Smooth muscle cell (in vitro differentiated cells): ENCODE results near the gene HNRNPCL1. TPM values are rescaled to one million over a fixed set of nuclear protein-coding genes. Genes with fewer than 3 reads are reported as not detected.

Experiments used
- polyA plus RNA-seq: library from polyadenylated mRNA; unstranded; fragments of >200 nt; fragmentation: Nextera tagmentation; extraction: Ambion mirVana; gene quantifications from 2 replicates; pipeline ENCODE4 v1.2.1, GENCODE V29; 2016
- total RNA-seq: library from RNA; depleted of rRNA; stranded (reverse); fragments of >200 nt; gene quantifications from 2 replicates; pipeline ENCODE4 v1.2.3, GENCODE V29; 2014

The HNRNPCL1 gene
- total and polyA plus RNA-seq, 2 experiments from 2014 or later: not detected

Other genes with a start within 250 kb of the HNRNPCL1 start
- gene DHRS3, start 230.5 kb downstream of the HNRNPCL1 start, total RNA-seq: 2.7 and 9.5 TPM in 2 replicates
- 0.89 and 2.8 TPM in 2 replicates for gene DHRS3, start 230.5 kb downstream of the HNRNPCL1 start, polyA plus RNA-seq
- gene AADACL4, start 204.6 kb downstream of the HNRNPCL1 start, total RNA-seq: not detected in 2 replicates
- not detected in 2 replicates for gene AADACL4, start 204.6 kb downstream of the HNRNPCL1 start, polyA plus RNA-seq
- 0.13 TPM in 1 of 2 replicates, not detected in the other for gene AADACL3, start 132.6 kb downstream of the HNRNPCL1 start, total RNA-seq
- gene AADACL3, start 132.6 kb downstream of the HNRNPCL1 start, polyA plus RNA-seq: 0.25 TPM in 1 of 2 replicates, not detected in the other
- gene CFAP107, start 102.5 kb downstream of the HNRNPCL1 start, total RNA-seq: not detected in 2 replicates
- not detected in 2 replicates for gene CFAP107, start 102.5 kb downstream of the HNRNPCL1 start, polyA plus RNA-seq
- gene PRAMEF12, start 75.0 kb downstream of the HNRNPCL1 start, total RNA-seq: not detected in 2 replicates
- not detected in 2 replicates for gene PRAMEF12, start 75.0 kb downstream of the HNRNPCL1 start, polyA plus RNA-seq
- gene PRAMEF1, start 57.3 kb downstream of the HNRNPCL1 start, total RNA-seq: not detected in 2 replicates
- not detected in 2 replicates for gene PRAMEF1, start 57.3 kb downstream of the HNRNPCL1 start, polyA plus RNA-seq
- not detected in 2 replicates for gene PRAMEF11, start 17.3 kb downstream of the HNRNPCL1 start, total RNA-seq
- gene PRAMEF11, start 17.3 kb downstream of the HNRNPCL1 start, polyA plus RNA-seq: not detected in 2 replicates
- gene PRAMEF2, start 8.4 kb upstream of the HNRNPCL1 start, total RNA-seq: not detected in 2 replicates
- not detected in 2 replicates for gene PRAMEF2, start 8.4 kb upstream of the HNRNPCL1 start, polyA plus RNA-seq
- not detected in 2 replicates for gene PRAMEF4, start 37.5 kb upstream of the HNRNPCL1 start, total RNA-seq
- gene PRAMEF4, start 37.5 kb upstream of the HNRNPCL1 start, polyA plus RNA-seq: not detected in 2 replicates
- gene PRAMEF10, start 49.5 kb upstream of the HNRNPCL1 start, total RNA-seq: not detected in 2 replicates
- not detected in 2 replicates for gene PRAMEF10, start 49.5 kb upstream of the HNRNPCL1 start, polyA plus RNA-seq
- not detected in 2 replicates for gene PRAMEF7, start 67.9 kb upstream of the HNRNPCL1 start, total RNA-seq
- gene PRAMEF7, start 67.9 kb upstream of the HNRNPCL1 start, polyA plus RNA-seq: not detected in 2 replicates
- gene PRAMEF6, start 98.9 kb upstream of the HNRNPCL1 start, total RNA-seq: not detected in 2 replicates
- gene PRAMEF6, start 98.9 kb upstream of the HNRNPCL1 start, polyA plus RNA-seq: not detected in 2 replicates
- gene PRAMEF27, start 207.9 kb upstream of the HNRNPCL1 start, total RNA-seq: not detected in 2 replicates
- gene PRAMEF27, start 207.9 kb upstream of the HNRNPCL1 start, polyA plus RNA-seq: not detected in 2 replicates
- gene HNRNPCL3, start 212.0 kb upstream of the HNRNPCL1 start, total RNA-seq: not detected in 2 replicates
- not detected in 2 replicates for gene HNRNPCL3, start 212.0 kb upstream of the HNRNPCL1 start, polyA plus RNA-seq
- gene PRAMEF25, start 222.1 kb upstream of the HNRNPCL1 start, total RNA-seq: not detected in 2 replicates
- not detected in 2 replicates for gene PRAMEF25, start 222.1 kb upstream of the HNRNPCL1 start, polyA plus RNA-seq